OCI-LY7 (cell line): ENCODE data around the gene CMIP. TPM values are rescaled to one million over a fixed set of nuclear protein-coding genes. Genes with fewer than 3 reads are reported as not detected.

Experiments
- BruUV-seq: library from RNA; stranded (reverse); fragments of 400-500 nt; replicated peaks from 2 replicates; lab custom pipeline; 2021; lab: Mats Ljungman, UMichigan
- CTCF ChIA-PET: fragments of 300-600 bp; sonication (Branson Sonifier 250); formaldehyde crosslinking; loops from one replicate; lab custom pipeline; 2022; ENCODE audit warnings: antibody characterized with exemption; ENCODE audit not compliant: unreplicated experiment; lab: Charles Lee
- POLR2A ChIA-PET: fragments of 300-600 bp; sonication (Branson Sonifier 250); formaldehyde crosslinking; loops from one replicate; lab custom pipeline; 2022; ENCODE audit warnings: antibody characterized with exemption; lab: Charles Lee
- DNase-seq: peaks from one replicate; pipeline ENCODE4 v3.0.0-alpha.2; 2015; ENCODE audit warnings: low spot score
- H2AFZ ChIP-seq: fragments of 200-600 bp; sonication (generic), shearing (Covaris generic); 2 replicates; pipeline ENCODE4 v1.6.1; 2014; ENCODE audit warnings: mild to moderate bottlenecking, antibody characterized with exemption, low read length, moderate library complexity
- H3K27ac ChIP-seq: fragments of 200-600 bp; sonication (generic); 2 replicates; pipeline ENCODE4 v1.5.1; 2014; ENCODE audit warnings: mixed run types, low read depth, mild to moderate bottlenecking, moderate library complexity, low read length, inconsistent platforms; ENCODE audit not compliant: poor library complexity, severe bottlenecking
- H3K36me3 ChIP-seq: fragments of 200-600 bp; sonication (generic); 2 replicates; pipeline ENCODE4 v1.6.1; 2014; ENCODE audit warnings: mild to moderate bottlenecking, antibody characterized with exemption, low read length, moderate library complexity, mixed read lengths; ENCODE audit not compliant: insufficient read depth
- H3K4me1 ChIP-seq: fragments of 200-600 bp; sonication (generic); 2 replicates; pipeline ENCODE4 v1.5.1; 2014; ENCODE audit warnings: mild to moderate bottlenecking, low read length; ENCODE audit not compliant: insufficient read depth, poor library complexity, severe bottlenecking
- H3K4me2 ChIP-seq: fragments of 200-600 bp; sonication (generic); 2 replicates; pipeline ENCODE4 v1.6.1; 2014; ENCODE audit warnings: mild to moderate bottlenecking, low read length
- H3K4me3 ChIP-seq: fragments of 200-600 bp; sonication (generic); 2 replicates; pipeline ENCODE4 v1.5.1; 2014; ENCODE audit warnings: mild to moderate bottlenecking, low read depth, low read length; ENCODE audit not compliant: poor library complexity, severe bottlenecking
- H3K79me2 ChIP-seq: fragments of 200-600 bp; sonication (generic); 2 replicates; pipeline ENCODE4 v1.6.1; 2016; ENCODE audit warnings: low read depth, mild to moderate bottlenecking, low read length, moderate library complexity, mixed read lengths; ENCODE audit not compliant: insufficient read depth
- H3K9me2 ChIP-seq: fragments of 200-600 bp; sonication (generic); 2 replicates; pipeline ENCODE4 v1.6.1; 2016; ENCODE audit warnings: mild to moderate bottlenecking, low read length, mixed read lengths; ENCODE audit not compliant: insufficient read depth
- H3K9me3 ChIP-seq: fragments of 200-600 bp; sonication (generic); 2 replicates; pipeline ENCODE4 v1.6.1; 2014; ENCODE audit warnings: mild to moderate bottlenecking, mixed run types, low read length, mixed read lengths
- H4K20me1 ChIP-seq: fragments of 200-600 bp; sonication (generic); 2 replicates; pipeline ENCODE4 v1.6.1; 2014; ENCODE audit warnings: mild to moderate bottlenecking, antibody characterized with exemption, low read length, moderate library complexity, mixed read lengths; ENCODE audit not compliant: insufficient read depth
- EZH2phosphoT487 ChIP-seq: fragments of 200-600 bp; sonication (generic); IDR thresholded peaks from 2 replicates; pipeline ENCODE4 v1.6.1; 2018; ENCODE audit warnings: low read depth, borderline replicate concordance, mild to moderate bottlenecking, mixed run types, antibody characterized with exemption, low read length, moderate library complexity, mixed read lengths
- intact Hi-C: fragments of 100-400 bp; cut with micrococcal nuclease; formaldehyde crosslinking; loops from one replicate; pipeline ENCODE4 v1.10.0; 2022; ENCODE audit not compliant: unreplicated experiment
- total RNA-seq, 2 experiments: library from RNA; depleted of rRNA in 1 of 2; stranded (reverse); fragments of >200 nt in 1 of 2; shearing (Covaris generic) in 1 of 2; gene quantifications; 2 replicates each; pipeline ENCODE4 v1.2.3, GENCODE V29; 2014 to 2022
- TF ChIP-seq, protein P1 (sequence below): fragments of 200-600 bp; sonication (generic); conservative IDR thresholded peaks from 2 replicates; pipeline ENCODE4 v1.5.1; 2014; ENCODE audit warnings: mild to moderate bottlenecking, antibody characterized with exemption, low read length, moderate library complexity, mixed read lengths

Gene CMIP
- total RNA-seq, 2 experiments from 2014 or later: 15.4 to 70.3 TPM

DNA sequence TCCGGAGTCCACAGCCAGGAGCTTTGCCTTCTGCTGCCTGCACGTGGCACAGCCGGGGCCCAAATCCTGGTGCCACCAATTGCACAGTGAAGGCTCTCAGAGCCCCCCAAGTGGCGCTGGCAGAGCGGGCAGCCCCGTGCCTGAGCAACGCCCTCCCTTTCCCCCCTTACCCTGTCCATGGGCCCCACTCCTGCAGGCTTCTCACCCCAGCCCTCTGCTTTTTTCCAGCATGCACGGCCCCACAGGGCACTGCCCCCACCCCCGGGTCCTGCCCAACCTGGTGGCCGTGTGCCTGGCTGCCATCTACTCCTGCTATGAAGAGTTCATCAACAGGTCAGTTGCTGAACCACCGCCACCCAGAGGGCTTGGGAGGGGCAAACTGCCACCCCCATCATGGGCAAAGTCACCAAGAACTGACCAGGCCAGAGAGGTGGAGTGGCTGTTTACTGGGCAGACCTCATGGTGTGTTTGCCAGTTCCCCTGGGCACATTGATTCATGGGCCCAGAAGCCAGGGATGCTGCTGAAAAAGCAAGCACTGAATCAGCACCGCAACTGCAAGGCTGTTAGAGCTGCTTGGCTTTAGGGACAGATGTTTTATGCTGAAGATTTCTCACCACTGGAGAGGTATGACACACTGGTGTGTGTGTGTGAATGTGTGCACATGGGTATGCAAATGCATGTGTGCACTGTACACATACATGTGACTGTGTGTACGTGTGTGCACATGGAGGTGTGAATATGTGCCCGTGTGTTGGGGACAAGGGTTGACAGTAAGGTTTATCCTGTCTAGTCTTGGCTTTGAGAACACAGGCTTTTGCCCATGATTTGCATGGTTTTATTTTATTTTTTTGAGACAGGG, 227.4 kb downstream of the CMIP start:
- Histone ChIP-seq H3K36me3 (peaks cover 4% of the 10 kb centered on the region; the same call in 1 of the 2 replicates), H3K4me2 (no peak overlapping the region), H4K20me1 (no peaks in the 10 kb centered on the region), H3K4me3 (no peak overlapping the region), H2AFZ (no peak overlapping the region), H3K9me3 (no peaks in the 10 kb centered on the region), H3K4me1 (no peaks in the 10 kb centered on the region), H3K27ac (no peak overlapping the region), H3K9me2 (no peaks in the 10 kb centered on the region), H3K79me2 (no peaks in the 10 kb centered on the region)
- intact Hi-C loops: no loop called here
- POLR2A ChIA-PET: interaction anchor here (0.6 kb wide), 1 partner anchor 52 kb away, joined by 3 read pairs; no protein-coding TSS in a partner anchor
- no TSS peak for BruUV-seq
- no peak for DNase-seq
- TF ChIP-seq, protein P1, sequence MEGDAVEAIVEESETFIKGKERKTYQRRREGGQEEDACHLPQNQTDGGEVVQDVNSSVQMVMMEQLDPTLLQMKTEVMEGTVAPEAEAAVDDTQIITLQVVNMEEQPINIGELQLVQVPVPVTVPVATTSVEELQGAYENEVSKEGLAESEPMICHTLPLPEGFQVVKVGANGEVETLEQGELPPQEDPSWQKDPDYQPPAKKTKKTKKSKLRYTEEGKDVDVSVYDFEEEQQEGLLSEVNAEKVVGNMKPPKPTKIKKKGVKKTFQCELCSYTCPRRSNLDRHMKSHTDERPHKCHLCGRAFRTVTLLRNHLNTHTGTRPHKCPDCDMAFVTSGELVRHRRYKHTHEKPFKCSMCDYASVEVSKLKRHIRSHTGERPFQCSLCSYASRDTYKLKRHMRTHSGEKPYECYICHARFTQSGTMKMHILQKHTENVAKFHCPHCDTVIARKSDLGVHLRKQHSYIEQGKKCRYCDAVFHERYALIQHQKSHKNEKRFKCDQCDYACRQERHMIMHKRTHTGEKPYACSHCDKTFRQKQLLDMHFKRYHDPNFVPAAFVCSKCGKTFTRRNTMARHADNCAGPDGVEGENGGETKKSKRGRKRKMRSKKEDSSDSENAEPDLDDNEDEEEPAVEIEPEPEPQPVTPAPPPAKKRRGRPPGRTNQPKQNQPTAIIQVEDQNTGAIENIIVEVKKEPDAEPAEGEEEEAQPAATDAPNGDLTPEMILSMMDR: no peak
- TF ChIP-seq EZH2phosphoT487: no peak
- CTCF ChIA-PET: no interaction called here

DNA sequence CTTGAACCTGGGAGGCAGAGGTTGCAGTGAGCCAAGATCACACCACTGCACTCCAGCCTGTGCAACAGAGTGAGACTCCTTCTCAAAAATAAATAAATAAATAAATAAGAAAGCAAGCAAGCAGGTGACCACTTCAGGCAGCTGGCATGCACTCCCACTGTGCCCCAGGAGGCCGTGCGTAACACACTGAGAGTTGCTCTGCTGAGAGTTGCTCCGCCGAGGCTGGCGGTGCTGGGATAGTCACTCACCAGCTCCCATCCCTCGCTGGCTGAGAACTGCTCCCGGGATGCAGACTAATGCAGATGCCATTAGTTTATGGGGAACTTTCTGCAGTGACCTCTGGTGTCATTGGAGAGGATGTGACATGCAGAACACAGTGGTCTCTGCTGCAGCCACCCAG, 228.8 kb downstream of the CMIP start:
- H3K4me1 ChIP-seq: no peaks in the 10 kb centered on the region
- no peak for TF ChIP-seq EZH2phosphoT487
- TF ChIP-seq, protein P1: no peak
- no TSS peak for BruUV-seq
- intact Hi-C loops: no loop called here
- no peak overlapping the region for H2AFZ ChIP-seq
- peaks cover 4% of the 10 kb centered on the region; the same call in 1 of the 2 replicates for H3K36me3 ChIP-seq
- H4K20me1 ChIP-seq: no peaks in the 10 kb centered on the region
- no peak overlapping the region for H3K4me3 ChIP-seq
- no peaks in the 10 kb centered on the region for H3K9me2 ChIP-seq
- ChIA-PET POLR2A (interaction anchor here (0.5 kb wide), 1 partner anchor 581 kb away, joined by 3 read pairs; no protein-coding TSS in a partner anchor), CTCF (no interaction called here)
- H3K4me2 ChIP-seq: no peak overlapping the region
- no peaks in the 10 kb centered on the region for H3K9me3 ChIP-seq
- H3K79me2 ChIP-seq: no peaks in the 10 kb centered on the region
- no peak for DNase-seq
- H3K27ac ChIP-seq: no peak overlapping the region

DNA sequence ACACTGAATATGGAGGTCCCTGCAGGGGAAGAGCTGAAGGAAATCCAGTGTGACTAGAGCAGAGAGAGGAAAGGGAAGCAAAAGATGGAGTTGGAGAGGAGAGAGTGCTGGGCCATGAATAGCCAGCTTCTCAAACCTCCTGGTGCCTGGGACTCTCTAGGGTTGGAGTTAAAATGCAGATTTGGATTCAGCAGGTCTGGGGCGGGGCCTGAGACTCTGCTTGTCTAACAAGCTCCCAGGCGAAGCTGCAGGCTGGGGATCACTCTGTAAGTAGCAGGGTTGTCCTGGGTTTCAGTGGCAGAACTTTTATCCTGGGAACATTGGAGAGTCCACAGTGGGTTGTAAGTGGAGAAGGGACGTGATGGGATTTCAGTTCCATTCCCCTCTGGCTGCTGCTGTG, 231.1 kb downstream of the CMIP start:
- H3K9me2 ChIP-seq: no peaks in the 10 kb centered on the region
- no peaks in the 10 kb centered on the region for H3K79me2 ChIP-seq
- ChIA-PET CTCF (no interaction called here), POLR2A (no interaction called here)
- no peak overlapping the region for H2AFZ ChIP-seq
- H3K9me3 ChIP-seq: no peaks in the 10 kb centered on the region
- TF ChIP-seq EZH2phosphoT487: no peak
- TF ChIP-seq, protein P1: no peak
- no peaks in the 10 kb centered on the region for H4K20me1 ChIP-seq
- no peak overlapping the region for H3K27ac ChIP-seq
- DNase-seq: no peak
- BruUV-seq: no TSS peak
- H3K4me3 ChIP-seq: no peak overlapping the region
- no peak overlapping the region for H3K4me2 ChIP-seq
- H3K36me3 ChIP-seq: peaks cover 17% of the 10 kb centered on the region; the same call in 1 of the 2 replicates
- H3K4me1 ChIP-seq: no peaks in the 10 kb centered on the region
- intact Hi-C loops: no loop called here
